Neutrophil (primary cell): ENCODE data around the gene DENND5B.

ENCODE experiments used
- H3K27ac ChIP-seq: fragments of 200-600 bp; sonication (generic); 2 replicates; pipeline ENCODE4 v1.5.1; 2016; ENCODE audit warnings: mild to moderate bottlenecking, moderate library complexity
- H3K27me3 ChIP-seq: fragments of 200-600 bp; sonication (generic); 2 replicates; pipeline ENCODE4 v1.6.0; 2016; ENCODE audit warnings: mild to moderate bottlenecking
- H3K36me3 ChIP-seq: fragments of 200-600 bp; sonication (generic); 2 replicates; pipeline ENCODE4 v1.5.1; 2017
- H3K4me1 ChIP-seq, 2 experiments: fragments of 200-600 bp in 1 of 2; sonication (generic) in 1 of 2; 1 replicate in 1 of 2; 2 replicates in 1 of 2; pipeline versions ENCODE4 v1.5.1 to v1.6.1; 2013 to 2016; ENCODE audit warnings: low read depth in 1 of 2, low read length in 1 of 2, mild to moderate bottlenecking in 1 of 2, moderate library complexity in 1 of 2; ENCODE audit not compliant: control insufficient read depth in 1 of 2, insufficient read depth in 1 of 2
- H3K4me3 ChIP-seq, 2 experiments: fragments of 200-600 bp in 1 of 2; sonication (generic) in 1 of 2; 1 replicate in 1 of 2; 2 replicates in 1 of 2; pipeline ENCODE4 v1.5.1; 2013 to 2016; ENCODE audit warnings: low read depth in 1 of 2, low read length in 1 of 2, mild to moderate bottlenecking in 1 of 2, moderate library complexity in 1 of 2
- H3K9me3 ChIP-seq: fragments of 200-600 bp; sonication (generic); 2 replicates; pipeline ENCODE4 v1.5.1; 2016
- CTCF ChIP-seq: fragments of 200-600 bp; sonication (generic); IDR thresholded peaks from 2 replicates; pipeline ENCODE4 v1.5.1; 2016; ENCODE audit warnings: antibody characterized with exemption

Gene DENND5B

GRCh38 chr12:31589904-31590641 is 863 bp downstream of the DENND5B start:
- Histone ChIP-seq H3K27me3 (peaks cover 73% of the 10 kb centered on the region), H3K4me1 (peaks cover 12 to 19% of the 10 kb centered on the region in 2 experiments), H3K4me3 (peak overlapping the region; percentile 49 to 65), H3K27ac (no peak overlapping the region), H3K9me3 (no peaks in the 10 kb centered on the region), H3K36me3 (no peaks in the 10 kb centered on the region)
- no peak for TF ChIP-seq CTCF

DNA sequence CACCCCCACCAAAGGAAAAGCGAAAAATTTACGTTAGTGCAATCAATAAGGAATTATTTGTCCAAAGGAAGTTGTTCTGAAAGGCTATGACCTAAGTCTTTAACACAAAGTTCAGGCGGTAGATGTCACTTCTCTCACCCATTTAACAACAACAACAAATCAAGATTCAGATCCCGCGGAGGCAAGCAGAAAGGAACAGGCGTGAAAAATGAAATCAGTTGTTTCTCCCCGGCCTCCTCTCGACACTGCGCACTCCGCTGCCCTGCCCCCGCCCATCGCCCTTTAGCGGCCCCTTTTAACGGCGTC is 1.4 kb downstream of the DENND5B start:
- Histone ChIP-seq H3K9me3 (no peaks in the 10 kb centered on the region), H3K36me3 (no peaks in the 10 kb centered on the region), H3K27me3 (peaks cover 68% of the 10 kb centered on the region), H3K4me1 (peaks cover 12 to 19% of the 10 kb centered on the region in 2 experiments), H3K4me3 (peak overlapping the region; percentile 49 to 65), H3K27ac (no peak overlapping the region)
- TF ChIP-seq CTCF, result no peak

DNA sequence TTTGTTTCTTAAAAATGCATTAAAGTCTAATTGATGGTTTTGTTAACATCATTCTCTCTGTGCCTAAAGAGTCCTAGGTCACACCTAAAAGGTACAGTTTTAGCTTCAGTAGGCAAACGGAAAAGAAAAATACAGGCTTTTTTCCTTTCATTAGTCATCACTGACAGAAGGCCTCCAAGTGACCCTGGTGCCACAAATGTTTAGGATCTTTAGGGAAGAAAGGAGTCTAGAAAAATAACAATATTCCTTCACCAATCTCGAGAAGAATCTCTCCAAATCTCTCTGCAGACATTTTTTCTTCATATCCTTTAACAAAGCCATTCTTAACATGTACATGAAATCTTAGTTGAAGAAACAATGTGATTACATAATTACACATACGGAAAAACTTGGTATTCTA is 2.0 kb downstream of the DENND5B start:
- H3K9me3 ChIP-seq, result no peaks in the 10 kb centered on the region
- no peak for TF ChIP-seq CTCF
- peaks cover 63% of the 10 kb centered on the region for H3K27me3 ChIP-seq
- H3K4me1 ChIP-seq, result peaks cover 12 to 19% of the 10 kb centered on the region in 2 experiments
- no peak overlapping the region for H3K27ac ChIP-seq
- no peaks in the 10 kb centered on the region for H3K36me3 ChIP-seq
- H3K4me3 ChIP-seq, result no peak overlapping the region

- no peak overlapping the region for H3K27ac ChIP-seq
- no peak overlapping the region for H3K4me3 ChIP-seq
These were observed 4.2 kb downstream of the DENND5B start for GRCh38 chr12:31586728-31587127.

DNA sequence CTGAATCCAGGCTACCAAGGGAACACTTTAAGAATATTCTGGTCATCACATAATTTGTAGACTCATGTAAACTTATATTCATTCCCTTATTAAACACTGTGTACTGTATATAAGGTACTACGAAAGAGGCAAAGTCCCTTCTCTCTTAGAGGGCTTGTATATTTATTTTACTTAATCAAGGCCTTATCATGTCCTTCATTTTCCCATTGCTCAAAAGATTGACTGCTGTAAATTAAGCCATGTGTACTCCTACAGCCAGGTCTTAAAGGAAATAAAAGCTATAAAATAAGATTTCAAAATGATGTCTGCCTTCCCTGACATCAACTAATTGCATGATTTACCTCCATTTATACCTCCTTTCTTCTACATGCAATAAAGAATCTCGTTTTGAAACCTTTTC is 5.0 kb downstream of the DENND5B start:
- Histone ChIP-seq H3K4me1 (peaks cover 6 to 12% of the 10 kb centered on the region in 2 experiments), H3K4me3 (no peak overlapping the region), H3K27ac (no peak overlapping the region), H3K36me3 (no peaks in the 10 kb centered on the region), H3K27me3 (peaks cover 33% of the 10 kb centered on the region), H3K9me3 (no peaks in the 10 kb centered on the region)
- no peak for TF ChIP-seq CTCF

More at GRCh38 chr12:31586728-31587127, 4.2 kb downstream of the DENND5B start:
- peaks cover 41% of the 10 kb centered on the region for H3K27me3 ChIP-seq
- H3K4me1 ChIP-seq, result peaks cover 12 to 19% of the 10 kb centered on the region in 2 experiments
- H3K9me3 ChIP-seq, result no peaks in the 10 kb centered on the region
- TF ChIP-seq CTCF, result no peak
- H3K36me3 ChIP-seq, result no peaks in the 10 kb centered on the region
